ENCODE measurements around the gene PIK3R5.

The PIK3R5 gene, protein sequence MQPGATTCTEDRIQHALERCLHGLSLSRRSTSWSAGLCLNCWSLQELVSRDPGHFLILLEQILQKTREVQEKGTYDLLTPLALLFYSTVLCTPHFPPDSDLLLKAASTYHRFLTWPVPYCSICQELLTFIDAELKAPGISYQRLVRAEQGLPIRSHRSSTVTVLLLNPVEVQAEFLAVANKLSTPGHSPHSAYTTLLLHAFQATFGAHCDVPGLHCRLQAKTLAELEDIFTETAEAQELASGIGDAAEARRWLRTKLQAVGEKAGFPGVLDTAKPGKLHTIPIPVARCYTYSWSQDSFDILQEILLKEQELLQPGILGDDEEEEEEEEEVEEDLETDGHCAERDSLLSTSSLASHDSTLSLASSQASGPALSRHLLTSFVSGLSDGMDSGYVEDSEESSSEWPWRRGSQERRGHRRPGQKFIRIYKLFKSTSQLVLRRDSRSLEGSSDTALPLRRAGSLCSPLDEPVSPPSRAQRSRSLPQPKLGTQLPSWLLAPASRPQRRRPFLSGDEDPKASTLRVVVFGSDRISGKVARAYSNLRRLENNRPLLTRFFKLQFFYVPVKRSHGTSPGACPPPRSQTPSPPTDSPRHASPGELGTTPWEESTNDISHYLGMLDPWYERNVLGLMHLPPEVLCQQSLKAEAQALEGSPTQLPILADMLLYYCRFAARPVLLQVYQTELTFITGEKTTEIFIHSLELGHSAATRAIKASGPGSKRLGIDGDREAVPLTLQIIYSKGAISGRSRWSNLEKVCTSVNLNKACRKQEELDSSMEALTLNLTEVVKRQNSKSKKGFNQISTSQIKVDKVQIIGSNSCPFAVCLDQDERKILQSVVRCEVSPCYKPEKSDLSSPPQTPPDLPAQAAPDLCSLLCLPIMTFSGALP

GRCh38 chr17:8965394-8966168 lies at the start of gene PIK3R5:
PIK3R5 (minus strand) TSS chr17:8965707; CDS start chr17:8911494, 54,213 bp downstream.
- peak; percentile 85 for DNase-seq

- DNase-seq: no peak
These were observed 45.5 kb upstream of the PIK3R5 start for GRCh38 chr17:9011001-9011400.

GRCh38 chr17:9009737-9010136 lies 44.2 kb upstream of the PIK3R5 start:
- peak; percentile 69 for DNase-seq

DNA sequence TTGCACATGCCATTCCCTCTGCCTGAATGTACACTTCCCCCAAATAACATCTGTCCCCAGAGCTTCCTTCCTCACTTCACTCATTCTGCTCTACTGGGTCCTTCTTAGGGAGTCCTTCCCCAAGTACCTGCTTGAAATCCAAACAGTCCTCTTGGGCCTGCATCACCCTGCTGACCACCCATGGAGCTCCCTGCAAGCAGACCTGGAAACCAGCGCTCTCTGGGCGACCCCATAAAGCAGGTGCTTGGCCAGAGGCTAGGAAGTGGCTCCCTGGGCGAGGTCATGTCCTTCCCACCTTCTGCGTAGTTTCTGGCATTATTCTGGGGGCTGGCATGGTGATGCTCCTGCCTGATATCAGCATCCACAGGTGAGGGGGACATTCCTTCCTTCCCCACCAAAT lies 43.6 kb upstream of the PIK3R5 start:
- no peak for DNase-seq

DNA sequence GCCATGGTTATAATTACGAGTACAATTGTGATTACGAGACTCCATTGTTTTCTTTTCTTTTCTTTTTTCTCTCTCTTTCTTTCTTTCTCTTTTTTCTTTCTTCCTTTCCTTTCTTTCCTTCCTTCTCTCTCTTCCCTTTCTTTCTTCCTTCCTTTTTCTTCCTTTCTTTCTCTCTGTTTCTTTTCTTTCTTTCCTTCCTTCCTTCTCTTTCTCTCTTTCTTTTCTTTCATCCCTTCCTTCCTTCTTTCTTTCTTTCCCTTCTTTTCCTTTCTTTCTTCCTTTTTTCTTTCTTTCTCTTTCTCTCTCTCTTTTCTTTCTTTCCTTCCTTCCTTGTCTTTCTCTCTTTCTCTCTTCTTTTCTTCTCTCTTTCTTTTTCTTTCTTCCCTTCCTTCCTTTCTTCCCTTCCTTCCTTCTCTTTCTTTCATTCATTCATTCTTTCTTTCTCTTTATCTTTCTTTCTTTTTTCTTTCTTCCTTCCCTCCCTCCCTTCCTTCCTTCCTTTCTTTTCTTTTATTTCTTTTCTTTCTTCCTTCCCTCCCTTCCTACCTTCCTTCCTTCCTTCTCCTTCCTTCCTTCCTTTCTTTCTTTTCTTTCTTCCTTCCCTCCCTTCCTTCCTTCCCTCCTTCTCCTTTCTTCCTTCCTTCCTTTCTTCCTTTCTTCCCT lies 41.7 kb upstream of the PIK3R5 start:
- DNase-seq: no peak

GRCh38 chr17:9006175-9006767 lies 40.8 kb upstream of the PIK3R5 start:
- DNase-seq: no peak

DNA sequence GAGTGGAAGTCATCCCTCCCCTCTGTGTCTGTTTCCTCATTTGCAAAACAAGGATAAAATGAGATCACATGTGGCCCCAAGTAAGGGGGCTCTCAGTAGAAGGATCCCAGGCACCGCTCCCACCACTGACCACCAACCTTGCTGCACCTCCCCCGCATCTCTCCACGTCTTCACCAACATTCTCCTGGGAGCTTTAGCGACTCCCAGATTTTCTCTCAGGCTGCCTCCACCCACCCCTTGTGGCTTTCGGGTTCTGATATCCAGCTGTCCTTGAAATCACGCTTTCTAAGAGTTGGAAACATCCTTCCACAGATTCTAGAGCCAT lies 39.4 kb upstream of the PIK3R5 start:
- DNase-seq: no peak

DNA sequence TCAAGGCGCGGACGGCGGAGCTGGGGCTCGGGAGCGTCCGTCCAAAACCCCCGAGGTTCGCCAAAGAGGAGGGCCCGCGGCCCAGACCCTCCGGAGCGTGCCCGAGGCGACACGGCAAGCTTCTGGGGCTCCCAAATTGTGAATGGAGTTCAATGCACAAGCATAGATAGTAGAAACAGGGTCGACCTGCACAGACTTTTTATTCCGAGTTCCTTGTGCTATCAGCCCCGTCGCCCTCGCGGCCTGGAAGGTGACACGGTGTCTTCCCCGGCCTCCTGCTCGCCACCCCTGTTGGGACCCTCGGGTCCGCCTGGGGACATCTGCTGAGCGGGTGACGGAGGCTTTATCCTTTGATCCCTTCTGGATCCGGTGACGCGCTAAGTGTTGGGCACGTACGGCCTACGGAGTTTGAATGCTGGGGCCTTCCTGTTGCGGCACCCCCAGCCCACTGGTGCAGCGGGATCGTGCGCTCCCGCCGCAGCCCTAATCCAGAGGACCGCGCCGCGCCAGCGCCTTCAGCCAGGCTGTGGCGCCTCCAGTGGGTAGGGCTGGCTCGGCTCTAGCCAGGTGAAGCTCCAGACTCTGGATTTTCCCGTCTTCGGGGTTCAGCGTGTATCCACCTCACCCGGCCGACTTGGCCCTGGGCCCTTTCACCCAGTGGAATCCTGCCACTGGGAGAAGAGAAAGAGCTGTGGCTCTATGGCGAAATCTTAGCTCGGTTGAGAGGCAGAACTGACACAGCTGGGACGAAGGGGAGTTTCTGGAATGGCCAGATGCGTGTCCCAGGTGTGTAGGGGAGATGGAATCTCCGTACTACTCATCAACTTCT lies 38.8 kb upstream of the PIK3R5 start:
- no peak for DNase-seq

- no peak for DNase-seq
These were observed 38.0 kb upstream of the PIK3R5 start for GRCh38 chr17:9003355-9004131.

DNA sequence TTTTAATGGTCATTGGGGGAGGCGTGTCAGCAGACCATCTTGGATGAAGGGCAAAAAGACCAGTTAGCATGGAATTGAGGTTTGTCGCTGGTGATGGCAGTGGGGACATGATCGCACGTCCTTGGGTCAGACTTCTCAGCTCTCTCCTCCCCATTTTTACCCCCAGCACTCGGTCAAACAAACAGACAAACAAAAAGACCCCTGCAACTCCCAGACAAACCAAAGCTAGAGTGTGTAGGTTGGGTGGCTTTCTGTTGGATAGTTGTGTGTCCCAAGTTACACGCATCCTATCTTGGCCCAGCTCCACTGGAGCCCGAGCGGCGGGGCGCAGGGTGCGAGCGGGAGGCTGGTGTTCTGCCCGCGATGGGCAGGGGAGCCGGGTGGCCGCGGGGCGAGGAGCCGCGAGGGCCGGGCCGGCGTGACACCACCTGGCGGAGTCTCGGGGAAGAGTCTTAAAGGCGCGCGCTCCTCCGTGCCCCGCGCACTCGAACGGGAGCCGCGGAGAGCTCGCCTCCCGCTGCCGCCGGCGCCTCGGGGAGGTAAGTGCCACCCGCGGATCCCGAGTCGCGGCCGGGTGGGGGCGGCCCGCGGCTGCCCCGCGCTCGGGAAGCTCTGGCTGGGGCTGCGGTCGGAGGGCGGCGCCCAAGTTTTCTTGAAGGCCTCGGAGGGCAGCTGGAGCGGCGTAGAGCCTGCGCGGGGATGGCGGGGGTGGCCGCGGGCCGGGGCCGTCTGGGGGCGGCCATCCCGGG lies 37.3 kb upstream of the PIK3R5 start:
- DNase-seq: no peak

DNA sequence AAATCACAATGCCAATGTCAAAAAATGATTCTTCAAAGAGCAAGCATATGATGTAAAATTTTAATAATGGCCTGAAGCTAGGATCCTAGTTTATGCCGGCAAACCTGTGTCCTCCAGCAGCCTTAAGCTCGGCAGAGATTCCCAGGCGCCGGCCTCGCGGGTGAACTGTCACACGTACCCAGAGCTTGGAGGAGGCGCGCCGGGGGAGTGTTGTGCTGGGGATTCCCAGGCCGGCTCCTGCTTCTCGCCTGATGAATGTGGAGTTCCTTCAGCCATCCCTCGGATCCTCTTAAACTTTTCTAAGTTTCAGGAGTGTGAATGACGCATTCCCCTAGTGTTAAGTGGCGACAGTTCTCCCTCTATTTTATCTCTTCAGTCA lies 36.7 kb upstream of the PIK3R5 start:
- peak; percentile 47 for DNase-seq

- DNase-seq: peak; percentile 33
These were observed 36.1 kb upstream of the PIK3R5 start for GRCh38 chr17:9001559-9001958.

DNA sequence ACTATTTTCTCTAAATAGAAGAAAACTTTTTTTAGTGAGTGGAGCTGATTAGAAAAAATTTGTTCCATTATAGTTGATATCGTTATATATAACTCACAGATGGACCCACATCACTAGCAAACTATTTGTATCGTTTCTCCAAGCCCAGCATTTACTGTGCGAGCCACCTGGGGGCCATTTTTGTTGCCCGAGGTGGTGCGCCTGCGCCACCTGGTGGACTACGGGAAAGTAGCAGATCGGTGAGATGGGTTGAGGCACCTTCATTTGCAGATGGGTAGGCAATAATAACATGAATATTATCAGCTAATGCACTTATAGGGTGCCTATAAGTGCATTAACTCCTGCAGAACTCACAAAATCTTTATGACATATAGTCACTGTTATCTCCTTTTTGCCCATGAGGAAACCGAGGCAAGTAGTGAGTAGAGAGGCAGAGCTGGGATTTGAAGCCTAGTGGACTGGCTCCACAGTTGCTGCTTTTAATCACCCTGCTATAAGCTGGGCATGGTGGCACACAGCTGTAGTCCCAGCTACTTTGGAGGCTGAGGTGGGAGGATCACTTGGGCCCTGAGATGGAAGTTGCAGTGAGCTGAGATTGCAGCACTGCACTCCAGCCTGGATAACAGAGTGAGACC lies 32.6 kb upstream of the PIK3R5 start:
- peak; percentile 70 for DNase-seq

DNA sequence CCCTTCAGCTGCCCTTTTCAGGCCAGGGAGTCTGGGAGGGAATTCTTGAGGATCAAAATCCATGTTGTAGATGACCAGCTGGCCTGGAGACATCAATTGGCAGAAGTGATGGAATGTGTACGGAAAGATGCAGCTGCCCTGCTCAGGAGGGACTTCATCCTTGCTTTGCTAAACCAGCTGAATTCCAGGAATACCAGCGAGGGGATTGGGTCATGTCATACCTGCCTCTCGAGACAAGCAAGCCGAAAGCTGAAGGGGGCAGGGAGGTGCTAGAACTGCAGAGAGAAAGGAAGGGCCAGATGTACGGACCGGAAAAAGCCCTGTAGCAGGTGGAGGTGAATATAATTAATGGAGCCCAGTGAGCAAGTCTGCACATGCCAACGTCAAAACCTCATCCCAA lies 30.2 kb upstream of the PIK3R5 start:
- DNase-seq: no peak

DNA sequence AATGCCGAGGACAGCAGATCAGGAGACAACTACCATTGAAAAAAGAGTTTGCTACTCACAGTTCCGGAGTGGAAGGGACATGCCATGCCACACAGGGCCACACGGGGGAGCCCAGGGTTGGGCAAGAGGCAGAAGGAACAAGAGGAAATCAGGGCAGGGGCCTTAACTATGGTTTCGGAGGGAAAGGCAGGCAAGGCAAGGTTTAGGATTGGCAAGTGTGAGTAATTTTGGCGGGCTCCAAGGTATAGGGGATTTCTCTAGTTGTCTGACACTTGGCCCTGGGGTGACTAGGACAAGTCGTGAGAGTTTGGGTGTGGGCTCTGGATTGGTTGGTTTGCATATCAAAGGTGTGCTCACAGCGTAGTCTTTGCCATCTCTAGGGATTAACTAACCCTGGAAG lies 28.8 kb upstream of the PIK3R5 start:
- peak; percentile 70 for DNase-seq

GRCh38 chr17:8991514-8992285 lies 26.2 kb upstream of the PIK3R5 start:
- DNase-seq: peak; percentile 79

- DNase-seq: peak; percentile 58
These were observed 22.9 kb upstream of the PIK3R5 start for GRCh38 chr17:8988263-8988935.

- no peak for DNase-seq
These were observed 20.8 kb upstream of the PIK3R5 start for GRCh38 chr17:8986295-8986694.

All from inflammatory macrophage treated with lipopolysaccharide for 4 hours (primary cell).